Loucy (cell line): ENCODE results near the gene KIRREL3.

Experiments used
- H2AFZ ChIP-seq: fragments of 200-600 bp; sonication (generic); 2 replicates; pipeline ENCODE4 v1.6.0; 2016; ENCODE audit warnings: antibody characterized with exemption, mild to moderate bottlenecking, low read length, moderate library complexity
- H3F3A ChIP-seq: fragments of 200-600 bp; 2 replicates; pipeline ENCODE4 v1.6.0; 2016; ENCODE audit warnings: antibody characterized with exemption, low read depth, mild to moderate bottlenecking
- H3K27me3 ChIP-seq: fragments of 200-600 bp; sonication (generic); 2 replicates; pipeline ENCODE4 v1.6.1; 2014; ENCODE audit warnings: low read length, mild to moderate bottlenecking; ENCODE audit not compliant: insufficient read depth, poor library complexity, severe bottlenecking
- H3K36me3 ChIP-seq: fragments of 200-600 bp; sonication (generic); 2 replicates; pipeline ENCODE4 v1.6.1; 2016; ENCODE audit warnings: low read length; ENCODE audit not compliant: insufficient read depth
- H3K4me1 ChIP-seq: fragments of 200-600 bp; sonication (generic); 2 replicates; pipeline ENCODE4 v1.5.1; 2014; ENCODE audit warnings: low read length, mild to moderate bottlenecking; ENCODE audit not compliant: insufficient read depth, poor library complexity, severe bottlenecking
- H3K4me2 ChIP-seq: fragments of 200-600 bp; sonication (generic); 2 replicates; pipeline ENCODE4 v1.6.0; 2014; ENCODE audit warnings: antibody characterized with exemption, low read length, low read depth, mild to moderate bottlenecking; ENCODE audit not compliant: poor library complexity, severe bottlenecking
- H3K4me3 ChIP-seq: fragments of 200-600 bp; sonication (generic); 2 replicates; pipeline ENCODE4 v1.5.1; 2014; ENCODE audit warnings: low read length, mild to moderate bottlenecking, mixed read lengths; ENCODE audit not compliant: poor library complexity, severe bottlenecking
- H3K79me2 ChIP-seq: fragments of 200-600 bp; sonication (generic); 2 replicates; pipeline ENCODE4 v1.6.1; 2014; ENCODE audit warnings: low read length; ENCODE audit not compliant: insufficient read depth
- H3K9ac ChIP-seq: fragments of 200-600 bp; sonication (generic); 2 replicates; pipeline ENCODE4 v1.6.0; 2014; ENCODE audit warnings: mild to moderate bottlenecking, low read depth, low read length, moderate library complexity; ENCODE audit not compliant: poor library complexity, severe bottlenecking
- H3K9me2 ChIP-seq: fragments of 200-600 bp; sonication (generic); replicated peaks from 2 replicates; pipeline ENCODE4 v1.6.1; 2016; ENCODE audit warnings: low read depth, low read length, mixed read lengths
- H3K9me3 ChIP-seq: fragments of 200-600 bp; sonication (generic); 2 replicates; pipeline ENCODE4 v1.6.1; 2014; ENCODE audit warnings: mild to moderate bottlenecking, antibody characterized with exemption, low read length, low read depth; ENCODE audit not compliant: insufficient read depth
- H4K20me1 ChIP-seq: fragments of 200-600 bp; sonication (generic); 2 replicates; pipeline ENCODE4 v1.6.0; 2014; ENCODE audit warnings: antibody characterized with exemption, low read length, mild to moderate bottlenecking; ENCODE audit not compliant: insufficient read depth, poor library complexity, severe bottlenecking
- CTCF ChIP-seq: fragments of 200-600 bp; sonication (generic); conservative IDR thresholded peaks from 2 replicates; pipeline ENCODE4 v1.5.1; 2014; ENCODE audit warnings: mild to moderate bottlenecking, antibody characterized with exemption, low read length
- EZH2phosphoT487 ChIP-seq: fragments of 200-600 bp; IDR thresholded peaks from 2 replicates; pipeline ENCODE4 v1.6.1; 2018; ENCODE audit warnings: antibody characterized with exemption, mild to moderate bottlenecking, moderate library complexity, borderline replicate concordance

The KIRREL3 gene

GRCh38 chr11:126660761-126661425, 339.7 kb downstream of the KIRREL3 start:
- no peaks in the 10 kb centered on the region for H3K9me2 ChIP-seq
- no peak overlapping the region for H2AFZ ChIP-seq
- H3K9ac ChIP-seq, result no peak overlapping the region
- no peak overlapping the region for H3K4me2 ChIP-seq
- H3K9me3 ChIP-seq, result no peaks in the 10 kb centered on the region
- no peak overlapping the region for H3K4me3 ChIP-seq
- TF ChIP-seq CTCF (no peak), EZH2phosphoT487 (no peak)
- no peaks in the 10 kb centered on the region for H3F3A ChIP-seq
- H3K4me1 ChIP-seq, result no peaks in the 10 kb centered on the region
- no peaks in the 10 kb centered on the region for H3K27me3 ChIP-seq
- H4K20me1 ChIP-seq, result no peaks in the 10 kb centered on the region
- H3K36me3 ChIP-seq, result no peaks in the 10 kb centered on the region
- no peaks in the 10 kb centered on the region for H3K79me2 ChIP-seq

DNA sequence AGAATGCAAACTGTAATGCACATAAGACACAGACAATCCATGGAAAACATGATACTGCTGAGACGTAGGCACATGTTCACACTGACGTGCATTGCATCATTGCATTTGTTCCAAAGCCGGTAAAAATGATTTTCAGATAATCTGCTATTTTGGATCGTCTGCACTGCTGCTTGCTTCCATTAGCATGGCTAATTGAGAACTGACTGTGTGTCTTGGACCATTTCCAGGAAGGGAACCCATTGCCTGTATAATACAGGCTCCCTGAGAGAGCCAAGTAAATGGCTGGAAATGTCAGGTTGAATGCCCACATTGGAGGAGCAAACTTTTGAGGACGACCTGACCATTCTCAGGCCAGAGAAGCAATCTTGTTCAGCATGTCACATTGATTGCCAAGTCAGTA, 340.2 kb downstream of the KIRREL3 start:
- no peak overlapping the region for H3K4me2 ChIP-seq
- H3K4me1 ChIP-seq, result no peaks in the 10 kb centered on the region
- H3K79me2 ChIP-seq, result no peaks in the 10 kb centered on the region
- H3K9ac ChIP-seq, result no peak overlapping the region
- H3F3A ChIP-seq, result no peaks in the 10 kb centered on the region
- H3K9me2 ChIP-seq, result no peaks in the 10 kb centered on the region
- no peaks in the 10 kb centered on the region for H3K9me3 ChIP-seq
- no peaks in the 10 kb centered on the region for H4K20me1 ChIP-seq
- no peak overlapping the region for H3K4me3 ChIP-seq
- no peak overlapping the region for H2AFZ ChIP-seq
- TF ChIP-seq CTCF (no peak), EZH2phosphoT487 (no peak)
- no peaks in the 10 kb centered on the region for H3K27me3 ChIP-seq
- H3K36me3 ChIP-seq, result no peaks in the 10 kb centered on the region

DNA sequence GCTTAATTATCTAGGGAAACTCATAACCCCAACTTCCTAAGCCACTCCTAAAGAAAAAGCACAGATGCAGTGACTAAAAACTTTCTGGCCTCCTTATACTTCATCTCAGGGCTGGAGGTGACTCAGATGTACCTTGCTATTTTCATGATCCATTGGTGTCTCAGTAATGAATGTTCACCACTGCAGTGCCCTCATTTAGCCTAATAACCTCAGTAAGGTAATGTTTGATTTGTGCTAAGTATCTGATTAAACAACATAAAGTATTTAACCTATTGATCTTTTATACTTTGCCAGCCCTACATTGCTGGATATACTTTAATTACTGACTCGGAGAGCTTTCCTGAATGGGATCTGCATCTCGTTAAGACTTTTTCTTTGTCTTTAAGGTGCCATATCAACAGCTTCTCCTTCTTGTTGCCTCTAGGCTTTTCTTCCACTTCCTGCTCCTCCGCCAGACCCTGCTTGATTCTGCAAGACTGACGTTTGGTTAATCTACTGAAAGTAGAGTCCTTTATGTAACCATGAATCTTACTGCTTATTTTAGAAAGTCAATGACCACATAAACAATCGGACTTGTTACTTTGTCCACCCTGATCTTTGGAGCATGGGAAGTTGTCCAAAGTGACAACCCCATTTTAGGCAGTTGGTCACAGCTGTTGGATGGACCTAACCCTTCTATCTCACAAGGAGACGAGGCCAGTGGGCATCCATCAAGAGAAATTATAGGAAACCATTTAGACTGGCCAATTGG, 342.1 kb downstream of the KIRREL3 start:
- no peaks in the 10 kb centered on the region for H3K9me2 ChIP-seq
- no peaks in the 10 kb centered on the region for H4K20me1 ChIP-seq
- no peaks in the 10 kb centered on the region for H3K79me2 ChIP-seq
- no peak overlapping the region for H3K4me2 ChIP-seq
- no peaks in the 10 kb centered on the region for H3K4me1 ChIP-seq
- TF ChIP-seq CTCF (no peak), EZH2phosphoT487 (no peak)
- no peaks in the 10 kb centered on the region for H3F3A ChIP-seq
- no peaks in the 10 kb centered on the region for H3K27me3 ChIP-seq
- H3K9ac ChIP-seq, result no peak overlapping the region
- H3K4me3 ChIP-seq, result no peak overlapping the region
- no peaks in the 10 kb centered on the region for H3K36me3 ChIP-seq
- no peak overlapping the region for H2AFZ ChIP-seq
- no peaks in the 10 kb centered on the region for H3K9me3 ChIP-seq
